Gastrocnemius medialis (tissue), 4 donors: ENCODE measurements around the gene CFDP1.

Experiments used
- CTCF ChIP-seq, 5 experiments: fragments of 450-650 bp in 3 of 5; fragments of 200-600 bp in 2 of 5; sonication (generic) in 2 of 5; IDR thresholded peaks in 4 of 5; conservative IDR thresholded peaks in 1 of 5; 1 replicate in 4 of 5; 2 replicates in 1 of 5; pipeline ENCODE4 v1.5.1; 2016 to 2019; ENCODE audit warnings: antibody characterized with exemption in 5 of 5, mild to moderate bottlenecking in 3 of 5, moderate library complexity in 3 of 5
- POLR2A ChIP-seq, 2 donors: fragments of 450-650 bp; IDR thresholded peaks; one replicate each; pipeline ENCODE4 v1.6.1; 2017; ENCODE audit warnings: antibody characterized with exemption in 2 of 2, mild to moderate bottlenecking in 2 of 2, moderate library complexity in 2 of 2

DNA sequence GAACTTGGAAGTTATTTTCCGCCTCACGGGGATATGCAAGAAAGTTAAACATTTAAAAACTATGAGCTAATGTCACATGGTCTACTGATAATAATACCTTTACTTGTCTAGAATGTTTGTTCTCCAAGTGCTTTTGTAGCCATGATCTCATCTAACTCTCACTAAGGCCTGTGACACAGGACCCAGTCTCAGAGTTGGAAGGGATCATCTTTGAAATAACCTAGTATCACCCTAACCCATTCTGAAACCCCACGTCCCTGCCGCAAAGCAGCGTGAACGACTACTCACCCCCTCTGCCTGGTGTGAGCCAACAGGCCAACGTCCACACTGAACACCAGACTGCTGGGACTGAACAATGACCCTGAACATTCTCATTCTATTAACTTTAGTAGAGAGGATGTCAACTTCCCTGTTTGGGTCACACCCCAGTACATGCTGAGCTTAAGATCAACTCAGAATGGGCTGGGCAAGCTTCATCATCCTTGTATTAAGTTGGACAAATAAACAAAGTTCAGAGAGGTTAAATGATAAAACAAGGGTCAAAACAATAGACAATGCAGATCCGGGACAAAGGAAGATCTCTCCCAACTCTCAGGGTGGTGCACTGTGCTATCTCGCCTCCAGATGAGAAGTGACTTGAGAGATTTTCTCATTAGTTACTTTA lies 127.1 kb downstream of the CFDP1 start:
- no peak for TF ChIP-seq CTCF (IDR thresholded peaks at IDR 0.05 in 4 of 5, conservative IDR thresholded peaks at IDR 0.05 in 1 of 5)
- no peak for TF ChIP-seq POLR2A (IDR thresholded peaks at IDR 0.05)
